ENCODE data around the gene RAB3A. TPM values are rescaled to one million over a fixed set of nuclear protein-coding genes. Genes with fewer than 3 reads are reported as not detected.
"Not testable (repeated sequence)": the region's sequence is repeated elsewhere in the genome, so short reads cannot be mapped to it uniquely, and the experiment has no call there.

RAB3A gene
- total RNA-seq, 1 experiment from 2014 or later = 2.7 TPM

GRCh38 chr19:18223860-18224524, 20.1 kb upstream of the RAB3A start:
- peak; percentile 59 for DNase-seq (ENCODE audit: low spot score)

DNA sequence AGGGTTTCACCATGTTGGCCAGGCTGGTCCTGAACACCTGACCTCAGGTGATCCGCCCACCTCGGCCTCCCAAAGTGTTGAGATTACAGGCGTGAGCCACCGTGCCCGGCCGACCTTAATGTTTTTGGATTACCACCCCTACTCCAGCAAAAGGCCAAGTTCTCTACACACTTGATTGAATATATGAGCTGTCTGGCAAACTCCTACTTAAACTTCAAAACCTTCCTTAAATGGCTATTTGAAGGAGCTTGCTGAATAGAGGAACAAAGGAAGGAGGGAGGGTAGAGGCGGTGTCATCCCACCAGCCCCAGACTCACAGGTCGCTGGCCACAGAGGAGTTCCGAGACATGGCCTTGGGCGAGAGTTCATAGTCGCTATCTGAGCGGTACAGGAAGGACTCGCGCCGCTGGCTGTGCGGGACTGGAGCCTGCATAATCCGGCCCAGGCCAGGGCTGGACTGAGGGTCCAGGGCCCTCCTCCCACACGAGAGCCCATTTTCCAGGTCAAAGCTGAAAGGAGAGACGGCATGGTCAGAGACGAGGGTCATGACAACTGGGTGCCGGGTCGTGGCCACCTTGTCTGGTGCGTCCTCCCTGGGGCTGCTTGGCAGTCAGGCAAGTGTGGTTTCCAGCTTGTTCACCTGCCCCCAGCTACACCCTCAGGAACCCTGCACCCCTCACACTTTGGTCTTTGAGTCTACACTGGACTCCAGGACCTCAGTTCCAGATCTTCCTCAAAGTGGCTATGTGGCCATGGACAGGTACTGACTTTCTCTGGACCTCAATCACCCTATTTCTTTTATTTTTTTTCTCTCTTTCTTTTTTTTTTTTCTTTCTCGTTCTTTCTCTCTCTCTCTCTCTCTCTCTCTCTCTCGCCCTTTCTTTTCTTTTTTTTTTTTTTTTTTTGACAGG, 18.2 kb upstream of the RAB3A start:
- DNase-seq (ENCODE audit: low spot score) = no peak

DNA sequence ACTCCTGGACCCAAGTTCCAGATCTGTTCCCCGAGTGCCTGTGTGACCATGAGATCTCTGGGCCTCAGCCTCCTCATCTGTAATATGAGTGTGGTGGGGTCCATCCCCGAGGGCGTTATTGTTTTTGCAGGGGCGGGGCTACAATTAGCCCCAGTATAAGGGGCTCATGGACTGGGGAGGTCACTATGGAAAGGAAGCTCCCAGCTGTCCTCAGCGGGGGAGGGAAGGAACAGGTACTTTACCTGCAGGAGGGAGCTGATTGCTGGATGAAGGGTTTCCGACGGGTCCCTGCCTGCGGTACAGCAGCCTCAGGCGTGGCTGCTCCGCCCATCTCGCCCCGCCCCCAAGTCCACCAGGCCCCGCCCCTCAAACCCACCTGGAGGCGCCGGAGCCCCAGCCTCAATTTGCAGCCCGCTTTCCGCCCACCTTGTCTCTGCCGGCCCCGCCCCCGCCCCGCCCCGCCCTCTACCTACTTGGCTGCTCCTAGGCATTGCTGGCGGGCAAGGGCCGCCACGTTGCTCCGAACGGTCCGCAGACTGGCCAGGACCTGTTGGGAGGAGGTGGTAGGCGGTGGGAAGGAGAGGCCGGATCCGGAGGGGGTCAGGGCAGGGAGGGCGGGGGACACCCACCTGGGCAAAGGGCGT, 16.9 kb upstream of the RAB3A start:
- no peak for DNase-seq (ENCODE audit: low spot score)

- no peak for DNase-seq (ENCODE audit: low spot score)
These were observed 16.2 kb upstream of the RAB3A start for GRCh38 chr19:18219911-18220631.

DNA sequence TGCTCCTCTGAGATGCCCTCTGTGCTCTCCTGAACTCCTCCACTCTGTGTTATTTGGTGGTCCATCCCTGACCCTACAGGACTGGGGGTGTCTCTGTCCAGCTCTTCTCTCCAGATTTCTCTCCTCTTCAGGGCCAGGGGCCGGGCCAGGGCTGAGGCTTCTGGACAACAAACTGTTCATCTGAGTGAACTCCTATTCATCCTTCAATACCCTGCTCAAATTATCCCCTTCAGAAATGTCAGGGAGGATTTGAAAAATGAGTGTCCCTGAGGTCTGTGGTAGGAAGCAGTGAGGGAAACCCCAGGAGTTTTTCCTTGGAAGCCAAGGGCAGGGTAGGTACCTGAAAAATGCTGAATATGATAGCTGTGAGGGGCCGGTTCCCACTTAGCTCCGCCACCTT, 14.8 kb upstream of the RAB3A start:
- DNase-seq (ENCODE audit: low spot score) = no peak

DNA sequence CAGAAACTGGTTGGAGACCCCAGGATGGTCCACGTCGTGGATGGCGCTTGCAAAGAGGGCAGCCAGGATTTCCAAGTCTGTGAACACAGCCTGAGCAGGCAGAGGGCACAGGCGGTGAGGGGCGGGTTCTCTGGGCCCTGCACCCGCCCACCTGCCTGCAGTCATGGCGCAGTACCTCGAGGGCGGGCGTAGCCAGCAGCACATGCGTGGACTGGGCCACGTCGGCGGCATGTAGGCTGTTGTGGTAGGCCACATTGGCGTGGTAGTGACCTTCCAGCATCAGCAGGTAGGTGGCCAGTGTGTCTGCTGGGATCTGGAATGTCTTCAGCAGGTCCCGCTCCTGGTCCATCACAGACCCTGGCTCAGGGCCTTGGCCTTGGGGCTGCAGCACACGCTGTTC, 14.3 kb upstream of the RAB3A start:
- DNase-seq (ENCODE audit: low spot score) = no peak

DNA sequence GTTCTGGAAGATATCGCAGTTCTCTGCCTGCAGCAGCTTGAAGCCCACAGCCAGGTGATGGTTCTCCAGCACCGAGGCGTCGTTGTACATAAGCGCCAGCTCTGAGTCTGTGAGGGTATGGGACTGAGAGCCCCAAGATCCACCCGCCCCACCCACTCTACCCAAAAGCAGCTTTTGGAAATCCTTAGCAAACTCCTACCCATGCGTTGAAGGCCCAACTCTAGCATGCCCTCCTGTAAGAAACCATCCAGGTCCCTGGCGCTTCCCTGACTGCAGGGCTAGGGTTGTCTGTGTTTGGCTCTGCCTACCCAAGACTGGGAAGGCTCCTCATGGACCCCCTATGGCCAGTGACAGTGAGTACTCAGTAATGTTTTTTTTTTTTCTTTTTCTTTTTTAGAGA, 12.9 kb upstream of the RAB3A start:
- DNase-seq (ENCODE audit: low spot score) = no peak

GRCh38 chr19:18214779-18215433, 11.1 kb upstream of the RAB3A start:
- no peak for DNase-seq (ENCODE audit: low spot score)

GRCh38 chr19:18211683-18212082, 7.8 kb upstream of the RAB3A start:
- DNase-seq (ENCODE audit: low spot score) = no peak

DNA sequence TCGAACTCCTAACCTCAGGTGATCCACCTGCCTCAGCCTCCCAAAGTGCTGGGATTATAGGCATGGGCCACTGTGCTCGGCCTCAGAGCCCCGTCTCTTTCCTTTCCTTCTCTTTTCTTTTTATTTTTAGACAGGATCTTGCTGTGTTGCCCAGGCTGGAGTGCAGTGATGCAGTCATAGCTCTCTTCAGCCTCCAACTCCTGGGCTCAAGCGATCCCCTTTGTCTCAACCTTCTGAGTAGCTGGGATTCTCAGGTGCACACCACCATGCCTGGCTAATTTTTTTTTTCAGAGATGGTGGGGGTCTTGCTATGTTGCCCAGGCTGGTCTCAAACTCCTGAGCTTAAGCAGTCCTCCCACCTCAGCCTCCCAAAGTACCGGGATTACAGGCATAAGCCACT, 6.1 kb upstream of the RAB3A start:
- not testable (repeated sequence) for DNase-seq (ENCODE audit: low spot score)

- DNase-seq (ENCODE audit: low spot score) = no peak
These were observed 4.5 kb upstream of the RAB3A start for GRCh38 chr19:18208098-18208951.

DNA sequence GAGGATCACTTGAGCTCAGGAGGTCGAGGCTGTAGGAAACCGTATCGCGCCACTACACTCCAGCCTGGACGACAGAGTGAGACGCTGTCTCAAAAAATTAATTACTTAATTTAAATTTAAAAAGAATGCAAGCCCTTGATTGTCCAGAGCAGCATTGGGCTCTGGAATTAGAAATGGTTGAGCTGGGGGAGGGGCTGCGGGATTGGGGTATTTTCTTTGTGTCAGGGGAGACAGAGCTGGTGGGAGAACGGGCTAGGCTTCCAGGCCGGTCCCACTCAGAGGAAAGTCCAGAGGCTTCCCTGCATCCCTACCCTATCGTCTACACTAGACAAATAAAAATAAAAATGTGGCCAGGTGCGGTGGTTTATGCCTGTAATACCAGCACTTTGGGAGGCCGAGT, 2.2 kb upstream of the RAB3A start:
- DNase-seq (ENCODE audit: low spot score) = no peak

DNA sequence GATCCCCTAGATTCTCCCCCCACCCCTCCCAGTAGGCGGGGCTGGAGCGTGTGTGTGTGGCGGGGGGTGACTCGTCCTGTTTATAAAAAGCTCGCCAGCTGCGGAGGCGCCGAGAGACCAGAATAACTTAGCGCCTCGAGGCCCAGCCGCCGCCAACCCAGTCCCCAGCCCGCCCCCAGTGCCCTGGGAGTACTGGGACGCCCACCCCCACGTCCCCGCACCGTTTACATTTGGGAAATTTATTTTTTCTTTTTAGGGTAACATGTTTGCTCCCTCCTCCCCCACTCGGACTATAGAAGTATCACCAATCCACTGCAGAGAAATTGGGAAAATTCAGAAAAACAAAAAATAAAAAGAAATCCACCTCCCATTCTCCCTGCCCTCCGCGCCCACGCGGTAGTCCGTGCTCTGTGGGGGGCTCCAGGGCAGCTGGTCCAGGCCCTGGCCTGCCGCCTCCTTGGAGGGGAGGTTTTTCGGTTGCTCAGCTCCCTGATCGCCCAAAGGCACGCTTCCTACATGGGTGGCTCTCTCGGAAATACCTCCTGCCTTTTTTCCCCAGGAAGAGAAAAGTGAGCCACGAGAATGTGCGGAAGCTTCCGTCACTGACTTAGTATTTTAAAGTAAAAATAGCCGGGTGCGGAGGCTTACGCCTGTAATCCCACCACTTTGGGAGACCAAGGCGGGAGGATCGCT, 1.5 kb upstream of the RAB3A start:
- peak; percentile 26 for DNase-seq (ENCODE audit: low spot score)

- no peak for DNase-seq (ENCODE audit: low spot score)
These were observed 755 bp upstream of the RAB3A start for GRCh38 chr19:18204394-18205199.

DNA sequence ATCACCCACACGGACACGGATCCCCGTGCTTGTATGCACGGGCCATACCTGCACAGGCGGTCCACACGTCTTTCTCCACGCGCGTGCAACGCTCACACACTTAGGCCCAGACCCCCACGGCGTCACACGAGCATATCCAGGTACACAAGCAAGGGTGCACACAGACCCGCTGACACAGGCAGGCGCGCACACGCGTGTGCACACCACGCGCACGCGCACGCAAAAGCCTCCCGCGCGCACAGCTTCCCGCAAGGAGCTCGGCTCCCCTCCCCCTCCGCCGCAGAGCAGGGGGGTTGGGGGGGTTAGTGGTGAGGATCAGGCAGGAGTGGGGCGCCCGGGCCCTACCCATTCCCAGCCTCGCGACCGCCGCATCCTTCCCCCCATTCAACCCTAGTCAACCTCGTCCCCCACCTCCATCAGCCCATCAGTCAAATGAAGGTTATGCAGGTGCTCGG, 407 bp downstream of the RAB3A start:
- no peak for DNase-seq (ENCODE audit: low spot score)

- DNase-seq (ENCODE audit: low spot score) = no peak
These were observed 949 bp downstream of the RAB3A start for GRCh38 chr19:18202778-18203407.

GRCh38 chr19:18202397-18202777, 1.5 kb downstream of the RAB3A start:
- DNase-seq (ENCODE audit: low spot score) = no peak

- DNase-seq (ENCODE audit: low spot score) = no peak
These were observed 5.5 kb downstream of the RAB3A start for GRCh38 chr19:18198374-18198773.

Measured in HT-29 (cell line).